CD4-positive, alpha-beta T cell treated with Interleukin-21 for 1 hour (primary cell): ENCODE data around the gene B4GALT2.

Experiments used
- DNase-seq: peaks from one replicate; pipeline ENCODE4 v3.0.0-alpha.2; 2020

The B4GALT2 gene

DNA sequence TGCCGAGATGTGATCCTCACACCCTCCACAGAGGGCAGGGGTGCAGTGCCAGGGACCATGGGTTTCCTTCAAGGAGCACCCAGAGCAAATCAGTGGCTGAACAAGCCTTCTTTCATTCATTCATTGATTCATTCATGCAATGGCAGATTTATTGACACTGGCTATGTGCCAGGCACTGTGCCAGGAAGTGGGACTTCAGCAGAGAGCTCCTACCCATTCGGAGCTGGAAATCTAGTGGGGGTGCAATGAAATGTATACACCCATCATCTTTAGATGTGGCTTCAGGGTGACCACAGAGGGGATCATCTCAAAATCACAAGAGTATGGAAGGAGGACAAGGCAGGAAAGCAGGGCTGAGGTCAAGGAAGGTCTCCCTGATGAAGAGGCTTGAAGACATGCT, 33.4 kb downstream of the B4GALT2 start:
- no peak for DNase-seq

DNA sequence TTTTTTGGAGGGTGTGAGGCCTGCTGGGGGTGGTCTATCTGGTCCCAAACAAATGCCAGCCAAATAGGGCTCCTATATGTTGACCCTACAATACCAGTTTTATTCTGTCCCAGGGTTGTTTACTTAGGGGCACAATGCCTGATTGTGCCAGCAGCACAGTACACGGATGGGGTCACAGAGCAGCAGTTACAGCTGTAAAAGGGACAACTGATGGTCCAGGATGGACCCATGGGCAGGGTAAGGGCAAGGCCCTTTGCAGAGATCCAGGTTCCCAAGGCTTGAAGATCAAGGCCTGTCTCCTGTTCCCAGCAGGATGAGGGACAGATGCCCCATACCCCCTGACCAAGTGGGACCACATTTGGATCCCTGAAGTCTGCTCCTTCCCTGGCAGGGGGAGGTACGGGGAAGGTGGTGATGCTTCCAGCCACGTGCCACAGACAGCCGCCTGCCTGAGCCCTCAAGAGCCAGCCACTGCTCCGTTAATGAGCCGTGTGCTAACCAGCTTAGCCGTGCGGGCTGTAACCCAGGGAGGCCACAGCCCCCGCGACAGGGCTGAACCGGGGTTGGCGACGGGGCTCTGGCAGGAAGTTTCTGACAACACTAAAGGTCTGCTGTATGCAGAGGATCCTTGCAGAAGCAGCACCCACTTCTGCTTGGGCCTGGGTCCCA, 34.1 kb downstream of the B4GALT2 start:
- DNase-seq: no peak

- no peak for DNase-seq
Measured at GRCh38 chr1:44013949-44014348, 34.9 kb downstream of the B4GALT2 start.

- no peak for DNase-seq
Measured at GRCh38 chr1:44014365-44015104, 35.5 kb downstream of the B4GALT2 start.

DNA sequence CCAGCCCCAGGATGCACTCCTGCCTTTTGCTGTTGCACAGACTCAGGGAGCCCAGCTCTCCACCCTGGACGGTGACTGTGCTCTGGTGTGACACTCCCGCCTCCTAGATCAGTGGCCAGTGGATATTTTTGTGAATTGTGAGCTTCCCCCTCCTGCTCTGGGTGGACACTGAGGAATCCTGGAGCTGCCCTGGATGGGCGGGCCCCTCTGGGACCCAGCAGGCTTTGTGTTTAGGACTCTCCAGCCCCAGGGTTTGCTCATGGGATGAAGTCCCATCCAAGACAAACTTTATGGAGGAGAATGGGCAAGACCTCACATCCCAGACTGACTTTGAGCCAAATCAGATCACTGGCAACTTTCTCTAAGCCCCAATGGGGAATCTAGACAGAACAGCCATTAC, 36.2 kb downstream of the B4GALT2 start:
- DNase-seq: no peak

DNA sequence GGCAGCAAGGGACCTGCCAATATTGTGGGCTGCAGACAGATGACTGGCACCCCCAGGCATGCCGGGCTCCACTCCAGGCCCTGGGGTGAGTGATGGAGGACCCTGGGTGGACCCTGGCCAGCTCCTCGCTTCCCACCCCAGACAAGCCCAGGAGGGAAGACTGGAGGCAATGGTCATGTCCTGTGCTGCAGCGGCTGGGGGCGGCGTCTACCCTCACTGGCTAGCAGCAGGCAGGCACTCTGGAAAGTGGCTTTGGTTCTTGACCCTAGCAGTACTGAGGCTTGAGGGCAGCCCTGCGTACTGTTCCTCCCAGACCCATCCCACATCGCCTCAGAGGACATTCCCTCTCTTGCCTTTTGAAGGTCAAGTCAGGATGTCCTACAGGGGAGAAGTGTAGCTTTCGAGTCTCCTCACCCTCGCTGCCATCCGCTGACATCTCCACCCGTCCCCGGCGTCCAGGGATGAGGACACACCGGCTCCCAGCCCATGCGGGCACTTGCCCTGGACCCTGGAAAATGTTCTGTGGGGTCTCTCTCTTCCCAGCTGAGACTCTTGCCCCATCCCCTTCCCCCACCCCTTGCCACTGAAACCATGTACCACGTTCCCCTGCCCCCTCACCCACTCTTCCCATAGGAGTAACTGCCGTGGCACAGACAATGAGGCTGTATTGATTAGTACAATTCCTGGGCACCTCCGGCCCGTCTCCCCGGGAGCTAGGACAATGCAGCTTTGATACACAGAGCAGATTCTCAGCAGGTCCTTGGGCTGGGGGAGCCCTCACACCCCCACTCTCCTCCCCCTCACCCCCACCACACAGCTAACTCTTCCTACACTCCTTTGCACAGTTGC, 37.3 kb downstream of the B4GALT2 start:
- no peak for DNase-seq

GRCh38 chr1:44016890-44017400, 37.9 kb downstream of the B4GALT2 start:
- no peak for DNase-seq

GRCh38 chr1:44019466-44019948, 40.5 kb downstream of the B4GALT2 start:
- no peak for DNase-seq

GRCh38 chr1:44020464-44020863, 41.5 kb downstream of the B4GALT2 start:
- DNase-seq: no peak

GRCh38 chr1:44021156-44021555, 42.1 kb downstream of the B4GALT2 start:
- DNase-seq: no peak

GRCh38 chr1:44021581-44022321, 42.7 kb downstream of the B4GALT2 start:
- DNase-seq: no peak

GRCh38 chr1:44024031-44024902, 45.3 kb downstream of the B4GALT2 start:
- no peak for DNase-seq

DNA sequence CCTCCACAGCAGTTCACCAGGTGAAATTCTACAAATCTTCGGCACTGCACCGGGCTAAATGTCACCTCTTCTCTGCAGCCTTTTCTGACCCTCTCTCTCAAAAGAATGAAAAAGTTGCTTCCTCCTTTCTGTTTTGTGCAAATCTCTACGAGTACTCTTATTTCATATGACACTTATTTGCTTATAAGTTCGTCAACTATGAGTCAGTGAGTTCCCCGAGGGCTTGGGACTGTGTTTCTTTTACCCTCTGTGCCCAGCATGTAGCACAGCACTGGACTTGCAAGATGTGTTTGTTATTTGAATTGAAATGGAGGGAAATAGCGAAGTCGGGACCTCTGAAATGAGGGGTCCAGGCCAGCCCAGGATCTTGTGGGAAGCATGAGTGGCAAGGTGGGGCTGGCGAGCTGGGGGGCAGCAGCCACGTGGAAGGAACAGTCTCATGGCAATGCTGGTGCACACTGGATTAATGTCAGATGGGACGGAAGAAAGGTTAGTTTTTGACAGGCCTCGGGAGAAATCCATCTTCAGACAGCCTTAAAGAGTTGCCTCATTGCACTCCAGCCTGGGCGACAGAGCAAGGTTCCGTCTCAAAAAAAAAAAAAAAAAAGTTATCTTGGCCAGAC, 46.0 kb downstream of the B4GALT2 start:
- DNase-seq: no peak

GRCh38 chr1:44025816-44026215, 46.8 kb downstream of the B4GALT2 start:
- no peak for DNase-seq

DNA sequence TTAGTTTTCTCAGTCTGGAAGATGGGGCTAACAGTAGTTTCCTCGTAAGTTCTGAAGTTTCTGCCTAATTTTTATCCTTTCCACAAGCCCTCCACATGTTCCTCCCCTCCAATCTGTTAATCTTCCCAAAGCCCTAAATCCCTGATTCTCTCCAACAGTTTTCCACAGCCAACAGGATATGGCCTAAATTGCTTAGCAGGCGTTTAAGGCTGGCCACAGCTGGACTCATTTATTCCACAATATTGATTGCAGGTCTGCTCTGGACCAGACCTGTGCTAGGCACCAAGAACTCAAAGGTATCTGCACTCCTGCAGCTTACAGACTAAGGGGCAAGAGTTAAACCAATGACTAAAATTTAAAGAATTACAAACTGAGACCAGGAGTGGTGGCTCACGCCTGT, 48.3 kb downstream of the B4GALT2 start:
- no peak for DNase-seq

GRCh38 chr1:44029260-44029910, 50.4 kb downstream of the B4GALT2 start:
- DNase-seq: no peak

GRCh38 chr1:44029911-44030604, 51.0 kb downstream of the B4GALT2 start:
- peak; percentile 87 for DNase-seq

DNA sequence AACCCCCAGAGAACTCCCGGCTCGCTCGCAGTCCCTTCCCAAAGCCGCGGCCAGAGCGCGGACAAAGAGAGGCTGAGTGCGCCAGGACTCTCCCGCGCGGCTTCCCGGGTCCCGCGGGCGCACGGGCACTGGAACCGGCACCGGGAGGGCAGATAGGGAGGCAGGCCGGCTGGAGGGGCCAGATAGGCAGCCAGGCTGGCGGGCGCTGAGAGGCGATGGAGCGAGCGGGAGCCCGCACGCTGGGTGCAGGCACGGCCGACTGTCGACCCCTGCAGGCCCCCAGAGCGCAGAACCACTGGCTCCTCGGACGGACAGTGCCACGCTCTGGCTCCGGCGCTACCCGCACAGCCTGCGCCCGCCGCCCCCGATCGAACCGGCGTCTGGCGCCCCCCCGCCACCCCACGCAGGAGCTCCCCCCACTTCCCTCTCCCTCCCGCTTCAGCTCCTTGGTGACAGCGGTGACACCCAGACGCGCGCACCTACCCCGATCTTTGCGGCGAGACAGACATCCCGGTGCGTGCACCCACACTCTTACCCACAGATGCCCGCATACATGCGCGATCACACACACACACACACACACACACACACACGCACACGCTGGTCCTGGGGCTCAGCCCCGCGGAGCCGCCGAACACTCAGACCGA, 51.7 kb downstream of the B4GALT2 start:
- peak; percentile 59 for DNase-seq
